SK-N-SH treated with all-trans-retinoic acid at 6 μM for 48 hours (cell line): ENCODE data around the gene RAB40A.

Experiments
- CSDC2 ChIP-seq: fragments of 250-450 bp; sonication (Bioruptor Pico); IDR thresholded peaks from 2 replicates; pipeline ENCODE4 v1.5.0; 2020; ENCODE audit warnings: mild to moderate bottlenecking, moderate library complexity
- GLIS3 ChIP-seq: fragments of 250-450 bp; sonication (Bioruptor Pico); IDR thresholded peaks from 2 replicates; pipeline ENCODE4 v1.5.0; 2020; ENCODE audit warnings: mild to moderate bottlenecking, moderate library complexity
- ISL1 ChIP-seq: fragments of 250-450 bp; sonication (Bioruptor Pico); IDR thresholded peaks from 2 replicates; pipeline ENCODE4 v2.1.2; 2022; ENCODE audit warnings: mild to moderate bottlenecking, moderate library complexity
- OSR1 ChIP-seq: fragments of 250-450 bp; sonication (Bioruptor Pico); IDR thresholded peaks from 2 replicates; pipeline ENCODE4 v1.8.0; 2022; ENCODE audit warnings: moderate library complexity, mild to moderate bottlenecking, inconsistent platforms
- TCF4 ChIP-seq: fragments of 250-450 bp; sonication (Bioruptor Pico); IDR thresholded peaks from 2 replicates; pipeline ENCODE4 v1.8.0; 2021; ENCODE audit warnings: mild to moderate bottlenecking, moderate library complexity, borderline replicate concordance
- ZFP30 ChIP-seq: fragments of 450-650 bp; formaldehyde crosslinking; IDR thresholded peaks from 2 replicates; pipeline ENCODE4 v1.5.0; 2022; ENCODE audit warnings: mild to moderate bottlenecking, moderate library complexity
- ZNF70 ChIP-seq: fragments of 450-650 bp; formaldehyde crosslinking; IDR thresholded peaks from 2 replicates; pipeline ENCODE4 v1.5.0; 2020; ENCODE audit warnings: mild to moderate bottlenecking, moderate library complexity
- TF ChIP-seq, protein P1 (sequence below): fragments of 250-450 bp; sonication (Bioruptor Pico); IDR thresholded peaks from 2 replicates; pipeline ENCODE4 v1.8.0; 2020; ENCODE audit warnings: mild to moderate bottlenecking, moderate library complexity, borderline replicate concordance

DNA sequence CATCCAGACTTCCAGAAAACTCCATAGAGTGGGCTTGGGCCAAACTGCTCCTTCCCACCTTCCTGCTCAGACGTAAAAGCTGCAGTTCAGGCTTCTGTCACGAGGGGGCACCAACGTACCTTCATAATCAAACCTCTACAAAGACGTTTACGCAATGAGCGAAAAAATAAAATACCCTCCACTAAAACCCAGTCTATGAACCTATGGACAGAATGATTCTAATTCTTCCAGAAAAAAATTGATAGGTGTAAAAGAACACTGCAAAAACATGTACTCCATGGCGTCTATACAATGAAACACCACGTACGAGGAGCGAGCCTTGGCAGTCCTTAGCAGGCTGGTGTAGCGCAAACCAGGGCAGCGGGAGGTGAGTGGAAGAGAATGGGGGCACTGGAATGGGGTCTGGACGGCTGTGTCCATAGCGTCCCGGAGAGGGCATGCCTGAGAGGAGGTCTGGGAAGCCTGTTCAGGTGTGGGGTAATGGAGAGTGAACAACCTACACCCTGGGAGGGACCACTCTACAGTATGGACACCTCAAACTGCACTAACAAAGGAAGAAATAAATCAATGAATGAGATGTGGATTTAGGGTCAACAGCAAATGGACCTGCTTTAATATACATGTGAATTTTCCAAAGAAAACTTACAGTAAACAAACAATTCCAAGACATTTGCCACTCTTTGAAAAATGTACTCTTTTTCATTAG is 14.4 kb upstream of the RAB40A start:
- TF ChIP-seq ISL1 (no peak), OSR1 (CRISPR knock-in tag) (no peak), TCF4 (CRISPR knock-in tag) (no peak), GLIS3 (no peak), CSDC2 (CRISPR knock-in tag) (no peak), ZNF70 (CRISPR knock-in tag) (peak; percentile 88), ZFP30 (CRISPR knock-in tag) (no peak)
- TF ChIP-seq, protein P1, sequence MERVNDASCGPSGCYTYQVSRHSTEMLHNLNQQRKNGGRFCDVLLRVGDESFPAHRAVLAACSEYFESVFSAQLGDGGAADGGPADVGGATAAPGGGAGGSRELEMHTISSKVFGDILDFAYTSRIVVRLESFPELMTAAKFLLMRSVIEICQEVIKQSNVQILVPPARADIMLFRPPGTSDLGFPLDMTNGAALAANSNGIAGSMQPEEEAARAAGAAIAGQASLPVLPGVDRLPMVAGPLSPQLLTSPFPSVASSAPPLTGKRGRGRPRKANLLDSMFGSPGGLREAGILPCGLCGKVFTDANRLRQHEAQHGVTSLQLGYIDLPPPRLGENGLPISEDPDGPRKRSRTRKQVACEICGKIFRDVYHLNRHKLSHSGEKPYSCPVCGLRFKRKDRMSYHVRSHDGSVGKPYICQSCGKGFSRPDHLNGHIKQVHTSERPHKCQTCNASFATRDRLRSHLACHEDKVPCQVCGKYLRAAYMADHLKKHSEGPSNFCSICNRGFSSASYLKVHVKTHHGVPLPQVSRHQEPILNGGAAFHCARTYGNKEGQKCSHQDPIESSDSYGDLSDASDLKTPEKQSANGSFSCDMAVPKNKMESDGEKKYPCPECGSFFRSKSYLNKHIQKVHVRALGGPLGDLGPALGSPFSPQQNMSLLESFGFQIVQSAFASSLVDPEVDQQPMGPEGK = no peak
